Measurements from ENCODE around the gene POU3F3.

- TF ChIP-seq CTCF (IDR thresholded peaks at IDR 0.05; ENCODE audit: low read depth, low read length, poor library complexity, severe bottlenecking) (no peak), EZH2phosphoT487 (IDR thresholded peaks at IDR 0.05; ENCODE audit: borderline replicate concordance, low read length) (no peak)
Observed at GRCh38 chr2:104826016-104826415, 27.9 kb upstream of the POU3F3 start.
